Stimulated activated CD8-positive, alpha-beta memory T cell treated with anti-CD3 and anti-CD28 coated beads, Interleukin-15, amount 100 ng/mL, for 48 hours (primary cell): ENCODE data around the gene SBNO1.
"Not testable (repeated sequence)": the region's sequence is repeated elsewhere in the genome, so short reads cannot be mapped to it uniquely, and the experiment has no call there.

Source experiments
- DNase-seq, 2 donors: peaks; one replicate each; pipeline ENCODE4 v3.0.0-alpha.2; 2020; ENCODE audit warnings: low read depth in 2 of 2

SBNO1 gene

GRCh38 chr12:123270214-123271000, 94.2 kb downstream of the SBNO1 start:
- DNase-seq: no peak

GRCh38 chr12:123269896-123270213, 94.8 kb downstream of the SBNO1 start:
- no peak for DNase-seq

GRCh38 chr12:123269395-123269892, 95.2 kb downstream of the SBNO1 start:
- no peak for DNase-seq

GRCh38 chr12:123268850-123269249, 95.8 kb downstream of the SBNO1 start:
- no peak for DNase-seq

GRCh38 chr12:123267991-123268843, 96.4 kb downstream of the SBNO1 start:
- no peak for DNase-seq

GRCh38 chr12:123267335-123267920, 97.2 kb downstream of the SBNO1 start:
- no peak for DNase-seq

- DNase-seq: no peak
Measured at GRCh38 chr12:123266679-123267277, 97.9 kb downstream of the SBNO1 start.

GRCh38 chr12:123265851-123266678, 98.6 kb downstream of the SBNO1 start:
- no peak for DNase-seq

GRCh38 chr12:123264642-123265041, 100.0 kb downstream of the SBNO1 start:
- no peak for DNase-seq

GRCh38 chr12:123263196-123263817, 101.3 kb downstream of the SBNO1 start:
- DNase-seq: no peak

GRCh38 chr12:123261196-123261595, 103.5 kb downstream of the SBNO1 start:
- DNase-seq: no peak

GRCh38 chr12:123260081-123260480, 104.6 kb downstream of the SBNO1 start:
- no peak for DNase-seq

- no peak for DNase-seq
Measured at GRCh38 chr12:123258593-123258992, 106.1 kb downstream of the SBNO1 start.

GRCh38 chr12:123254853-123255446, 109.7 kb downstream of the SBNO1 start:
- DNase-seq: no peak

GRCh38 chr12:123253641-123254459, 110.8 kb downstream of the SBNO1 start:
- DNase-seq: no peak

GRCh38 chr12:123252365-123252764, 112.3 kb downstream of the SBNO1 start:
- DNase-seq: not testable (repeated sequence)

- DNase-seq: no peak
Measured at GRCh38 chr12:123251403-123252076, 113.1 kb downstream of the SBNO1 start.

GRCh38 chr12:123250471-123251383, 113.9 kb downstream of the SBNO1 start:
- DNase-seq: no peak
